ENCODE results near the gene TLR3. TPM values are rescaled to one million over a fixed set of nuclear protein-coding genes. Genes with fewer than 3 reads are reported as not detected.
"Not testable (repeated sequence)": the region's sequence is repeated elsewhere in the genome, so short reads cannot be mapped to it uniquely, and the experiment has no call there.

TLR3 gene
- total and polyA plus RNA-seq, 12 donors, result 0.66 to 19.7 (median 3.6) TPM

DNA sequence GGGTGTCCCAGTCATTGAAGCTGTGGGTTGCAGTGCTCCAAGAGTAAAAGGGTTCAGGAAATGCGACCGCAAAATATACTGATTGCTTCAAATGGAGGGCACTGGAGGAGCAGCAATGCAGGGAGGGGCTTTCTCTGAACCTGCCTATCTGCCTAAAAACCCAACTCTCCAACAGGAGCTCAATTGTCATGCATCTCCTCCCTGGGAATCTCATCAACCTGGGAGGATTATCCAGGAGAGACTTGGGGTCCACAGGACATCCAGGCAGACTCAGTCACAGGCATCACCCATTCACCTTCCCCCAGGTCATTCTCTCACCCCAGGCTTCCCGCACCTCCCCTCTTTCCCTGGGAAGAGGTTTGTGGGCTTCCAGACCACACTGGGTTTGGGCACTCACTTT lies 38.2 kb upstream of the TLR3 start:
- TF ChIP-seq, protein P1, sequence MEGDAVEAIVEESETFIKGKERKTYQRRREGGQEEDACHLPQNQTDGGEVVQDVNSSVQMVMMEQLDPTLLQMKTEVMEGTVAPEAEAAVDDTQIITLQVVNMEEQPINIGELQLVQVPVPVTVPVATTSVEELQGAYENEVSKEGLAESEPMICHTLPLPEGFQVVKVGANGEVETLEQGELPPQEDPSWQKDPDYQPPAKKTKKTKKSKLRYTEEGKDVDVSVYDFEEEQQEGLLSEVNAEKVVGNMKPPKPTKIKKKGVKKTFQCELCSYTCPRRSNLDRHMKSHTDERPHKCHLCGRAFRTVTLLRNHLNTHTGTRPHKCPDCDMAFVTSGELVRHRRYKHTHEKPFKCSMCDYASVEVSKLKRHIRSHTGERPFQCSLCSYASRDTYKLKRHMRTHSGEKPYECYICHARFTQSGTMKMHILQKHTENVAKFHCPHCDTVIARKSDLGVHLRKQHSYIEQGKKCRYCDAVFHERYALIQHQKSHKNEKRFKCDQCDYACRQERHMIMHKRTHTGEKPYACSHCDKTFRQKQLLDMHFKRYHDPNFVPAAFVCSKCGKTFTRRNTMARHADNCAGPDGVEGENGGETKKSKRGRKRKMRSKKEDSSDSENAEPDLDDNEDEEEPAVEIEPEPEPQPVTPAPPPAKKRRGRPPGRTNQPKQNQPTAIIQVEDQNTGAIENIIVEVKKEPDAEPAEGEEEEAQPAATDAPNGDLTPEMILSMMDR (IDR thresholded peaks at IDR 0.05), result no peak
- intact Hi-C loops (cut with DNase I), result no loop called here
- WGBS, 2 donors, result 68 to 74% methylated on average over 3 of the region's 3 CpGs
- ATAC-seq (no peak), DNase-seq (no peak)
- peaks cover 0 to 15% (median 0%) of the 10 kb centered on the region in 11 donors for H3K9me3 ChIP-seq
- H3K36me3 ChIP-seq, result no peaks in the 10 kb centered on the region
- peak overlapping the region in 8 of 10 donors; percentile 72 to 92 (median 86) for H3K27ac ChIP-seq
- peaks cover 5 to 39% (median 28%) of the 10 kb centered on the region in 9 donors for H3K4me1 ChIP-seq
- H3K4me3 ChIP-seq, result no peak overlapping the region
- no peaks in the 10 kb centered on the region for H3K27me3 ChIP-seq

DNA sequence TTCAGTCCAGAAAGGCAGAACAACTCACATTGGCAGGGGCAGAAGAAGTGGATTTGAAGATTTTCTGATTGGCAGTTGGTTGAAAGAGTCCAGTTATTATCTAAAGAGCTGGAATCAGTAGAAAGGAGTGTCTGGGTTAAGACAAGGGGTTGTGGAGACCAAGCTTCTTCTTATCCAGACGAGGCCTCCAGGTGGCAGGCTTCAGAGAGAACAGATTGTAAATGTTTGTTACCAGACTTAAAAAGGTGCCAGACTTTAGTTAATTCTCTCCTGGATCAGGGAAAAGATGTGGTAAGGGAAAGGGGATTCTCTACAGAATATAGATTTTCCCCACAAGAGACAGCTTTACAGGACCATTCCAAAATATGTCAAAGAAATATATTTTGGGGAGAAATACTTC lies 36.7 kb upstream of the TLR3 start:
- intact Hi-C loops (cut with DNase I), result no loop called here
- H3K9me3 ChIP-seq, result peaks cover 0 to 15% (median 0%) of the 10 kb centered on the region in 11 donors
- H3K4me3 ChIP-seq, result no peak overlapping the region
- TF ChIP-seq, protein P1 (IDR thresholded peaks at IDR 0.05), result peak in 4 of 9 donors; percentile 9 to 18 (median 12)
- DNase-seq (no peak), ATAC-seq (no peak)
- 37 to 54% methylated on average over 1 of the region's 1 CpG for WGBS, 2 donors
- H3K27ac ChIP-seq, result no peak overlapping the region
- H3K27me3 ChIP-seq, result no peaks in the 10 kb centered on the region
- H3K4me1 ChIP-seq, result peaks cover 5 to 40% (median 27%) of the 10 kb centered on the region in 9 donors
- no peaks in the 10 kb centered on the region for H3K36me3 ChIP-seq

- Histone ChIP-seq H3K9me3 (peaks cover 0 to 11% (median 0%) of the 10 kb centered on the region in 11 donors), H3K27ac (no peak overlapping the region), H3K36me3 (no peaks in the 10 kb centered on the region), H3K27me3 (peaks cover 0 to 4% (median 0%) of the 10 kb centered on the region in 7 donors), H3K4me1 (peaks cover 8 to 48% (median 29%) of the 10 kb centered on the region in 9 donors), H3K4me3 (no peak overlapping the region)
- TF ChIP-seq, protein P1 (IDR thresholded peaks at IDR 0.05), result no peak
- 58 to 94% methylated on average over 3 of the region's 3 CpGs for WGBS, 2 donors
- ATAC-seq (no peak), DNase-seq (no peak)
- intact Hi-C loops (cut with DNase I), result no loop called here
Observed at GRCh38 chr4:186033027-186033426, 35.9 kb upstream of the TLR3 start.

DNA sequence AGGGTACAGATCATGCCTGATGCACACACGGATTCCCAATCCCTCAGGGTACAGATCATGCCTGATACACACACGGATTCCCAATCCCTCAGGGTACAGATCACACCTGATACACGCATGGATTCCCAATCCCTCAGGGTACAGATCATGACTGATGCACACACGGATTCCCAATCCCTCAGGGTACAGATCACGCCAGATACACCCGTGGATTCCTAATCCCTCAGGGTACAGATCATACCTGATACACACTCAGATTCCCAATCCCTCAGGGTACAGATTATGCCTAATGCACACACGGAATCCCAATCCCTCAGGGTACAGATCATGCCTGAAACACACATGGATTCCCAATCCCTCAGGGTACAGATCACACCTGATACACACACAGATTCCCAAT lies 34.3 kb upstream of the TLR3 start:
- not testable (repeated sequence) for ATAC-seq

DNA sequence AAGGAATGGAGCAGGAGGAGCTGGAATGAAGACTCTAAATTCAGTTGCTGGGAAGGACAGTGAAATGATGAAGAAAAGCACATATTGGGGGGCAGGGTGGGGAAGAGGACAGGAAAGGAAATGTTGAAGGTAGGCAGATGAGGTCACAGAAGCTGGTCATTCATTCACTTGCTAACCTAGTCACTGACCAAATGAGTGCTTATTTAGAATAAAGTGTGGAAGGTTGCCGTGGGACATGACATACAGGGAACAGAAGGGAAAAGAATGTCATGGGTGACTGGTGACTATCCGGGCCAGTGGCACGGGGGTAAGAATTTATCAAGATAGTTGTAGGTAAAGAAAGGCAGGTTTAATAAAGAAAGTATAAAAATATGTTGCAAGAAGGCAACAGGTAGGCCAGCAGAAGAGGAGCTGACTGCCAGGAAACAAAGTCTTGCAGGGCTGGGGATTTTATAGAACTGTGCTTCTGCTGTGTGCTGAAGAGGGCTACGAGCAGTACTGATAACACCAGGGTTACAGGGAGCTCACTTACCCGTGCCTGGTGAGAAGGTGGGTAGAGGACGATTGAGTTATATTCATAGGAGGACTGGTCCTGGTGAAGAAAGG lies 31.9 kb upstream of the TLR3 start:
- H3K4me1 ChIP-seq, result peaks cover 0 to 18% (median 9%) of the 10 kb centered on the region in 9 donors
- 67 to 68% methylated on average over 6 of the region's 6 CpGs for WGBS, 2 donors
- H3K9me3 ChIP-seq, result peaks cover 0 to 11% (median 0%) of the 10 kb centered on the region in 11 donors
- no peak for DNase-seq
- H3K27ac ChIP-seq, result no peak overlapping the region
- H3K36me3 ChIP-seq, result no peaks in the 10 kb centered on the region
- intact Hi-C loops (cut with DNase I), result loop anchor here in 8 of 10 donors (5.0 kb wide), 3 partner anchors 395 to 565 kb away; partner anchors contain the start of gene CCDC110 (in 2 of the 8)
- no peak overlapping the region for H3K4me3 ChIP-seq
- ATAC-seq, result peak in 3 of 8 donors; percentile 18 to 49 (median 19)
- TF ChIP-seq, protein P1 (IDR thresholded peaks at IDR 0.05), result no peak
- H3K27me3 ChIP-seq, result peaks cover 0 to 4% (median 0%) of the 10 kb centered on the region in 7 donors

More for the DNA sequence above, 34.3 kb upstream of the TLR3 start:
- not testable (repeated sequence) for DNase-seq, H3K36me3 ChIP-seq, H3K27me3 ChIP-seq, H3K27ac ChIP-seq, H3K4me3 ChIP-seq
- 89 to 93% methylated on average over 7 of the region's 7 CpGs for WGBS, 2 donors
- Histone ChIP-seq H3K9me3 (peaks cover 0 to 11% (median 0%) of the 10 kb centered on the region in 11 donors), H3K4me1 (peaks cover 8 to 39% (median 29%) of the 10 kb centered on the region in 9 donors)
- intact Hi-C loops (cut with DNase I), result loop anchor here in 8 of 10 donors (5.0 kb wide), 3 partner anchors 392 to 562 kb away; partner anchors contain the start of gene CCDC110 (in 2 of the 8)

Measured in heart right ventricle (tissue), 16 donors.